ENCODE results near the gene UGT2B28. TPM values are rescaled to one million over a fixed set of nuclear protein-coding genes. Genes with fewer than 3 reads are reported as not detected.
"Not testable (repeated sequence)": the region's sequence is repeated elsewhere in the genome, so short reads cannot be mapped to it uniquely, and the experiment has no call there.

The UGT2B28 gene
- total RNA-seq, 1 donor from 2014 or later, result not detected

DNA sequence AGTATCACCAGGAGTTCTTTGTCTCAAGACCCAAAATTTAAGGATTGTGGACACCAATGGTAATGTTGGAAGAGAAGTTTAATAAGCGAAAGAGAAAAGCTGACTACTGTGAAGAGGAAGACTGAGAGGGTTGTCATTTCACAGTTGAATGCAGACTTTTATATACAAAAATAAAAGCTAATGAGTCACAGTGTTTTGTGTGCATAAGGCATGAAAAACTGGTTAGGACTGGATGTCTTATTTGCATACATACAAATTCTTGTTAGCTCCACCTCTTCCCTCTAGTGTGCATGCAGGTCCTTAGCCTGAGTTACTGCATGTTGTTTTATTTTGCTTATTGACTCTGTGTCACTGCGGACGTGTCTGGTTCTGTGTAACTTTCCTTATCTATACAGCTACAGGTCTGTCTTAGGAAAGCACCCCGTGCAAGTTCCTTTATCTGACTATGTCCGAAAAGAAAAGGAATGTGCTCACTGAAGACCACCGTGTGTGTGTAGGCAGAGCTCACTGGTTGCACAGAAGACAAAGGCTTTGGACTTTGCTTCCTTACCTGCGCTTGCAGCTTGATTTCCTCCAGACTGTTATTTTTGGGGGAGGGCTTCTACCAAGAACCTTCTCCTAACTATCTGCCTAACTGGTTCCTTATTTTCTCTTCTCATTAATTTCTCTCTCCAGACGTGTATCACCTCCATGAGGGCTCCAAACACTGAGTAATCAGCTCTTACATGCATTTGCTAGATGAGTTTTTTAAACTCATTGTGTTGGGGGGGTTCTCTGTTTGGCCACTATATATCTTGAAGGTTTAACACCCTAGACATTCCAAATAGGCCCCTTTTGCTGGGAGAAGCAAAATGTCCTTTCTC, 63.5 kb downstream of the UGT2B28 start:
- DNase-seq, result not testable (repeated sequence)

Other genes starting within 250 kb of the UGT2B28 start
- gene UGT2B7, start 184.0 kb upstream of the UGT2B28 start, total RNA-seq, result not detected
- gene UGT2B11, start 65.7 kb upstream of the UGT2B28 start, total RNA-seq, result not detected
- not detected for gene UGT2B4, start 215.4 kb downstream of the UGT2B28 start, total RNA-seq

Measured in occipital lobe (tissue), 2 donors.